Measurements from ENCODE around the gene REC8.
A peak's percentile ranks its signal among the peaks of the same experiment; 100 is the strongest.

The REC8 gene

DNA sequence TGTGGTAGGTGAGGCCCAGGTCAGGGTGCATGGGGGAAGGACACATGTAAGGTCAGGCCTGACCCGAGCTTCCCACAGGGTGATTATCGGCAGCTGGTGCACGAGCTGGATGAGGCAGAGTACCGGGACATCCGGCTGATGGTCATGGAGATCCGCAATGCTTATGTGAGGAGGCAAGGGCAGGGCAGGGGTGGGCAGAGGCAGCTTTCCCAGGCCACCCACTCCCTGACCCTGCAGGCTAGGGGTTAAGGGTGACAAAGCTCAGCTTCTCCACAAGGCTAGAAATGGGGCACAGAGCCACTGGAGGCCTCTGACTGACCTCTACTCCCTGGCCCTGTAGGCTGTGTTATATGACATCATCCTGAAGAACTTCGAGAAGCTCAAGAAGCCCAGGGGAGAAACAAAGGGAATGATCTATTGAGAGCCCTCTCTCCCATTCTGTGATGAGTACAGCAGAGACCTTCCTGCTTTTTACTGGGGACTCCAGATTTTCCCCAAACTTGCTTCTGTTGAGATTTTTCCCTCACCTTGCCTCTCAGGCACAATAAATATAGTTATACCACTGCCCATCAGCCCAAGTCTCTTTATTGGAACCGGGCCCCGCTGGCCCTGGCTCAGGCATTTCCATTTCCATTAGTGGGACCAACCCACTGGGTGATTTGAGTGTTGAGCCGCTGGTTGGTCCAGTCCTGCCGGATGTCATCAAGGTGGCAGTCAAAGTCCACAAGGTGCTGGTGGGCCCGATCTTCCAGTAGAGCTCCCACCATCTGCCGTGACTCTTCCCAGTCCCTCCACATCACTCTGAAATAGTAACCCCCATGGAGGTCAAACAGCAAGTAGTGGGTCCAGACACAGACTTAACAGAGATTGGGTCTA lies 33.2 kb upstream of the REC8 start:
- TF ChIP-seq, protein P1, sequence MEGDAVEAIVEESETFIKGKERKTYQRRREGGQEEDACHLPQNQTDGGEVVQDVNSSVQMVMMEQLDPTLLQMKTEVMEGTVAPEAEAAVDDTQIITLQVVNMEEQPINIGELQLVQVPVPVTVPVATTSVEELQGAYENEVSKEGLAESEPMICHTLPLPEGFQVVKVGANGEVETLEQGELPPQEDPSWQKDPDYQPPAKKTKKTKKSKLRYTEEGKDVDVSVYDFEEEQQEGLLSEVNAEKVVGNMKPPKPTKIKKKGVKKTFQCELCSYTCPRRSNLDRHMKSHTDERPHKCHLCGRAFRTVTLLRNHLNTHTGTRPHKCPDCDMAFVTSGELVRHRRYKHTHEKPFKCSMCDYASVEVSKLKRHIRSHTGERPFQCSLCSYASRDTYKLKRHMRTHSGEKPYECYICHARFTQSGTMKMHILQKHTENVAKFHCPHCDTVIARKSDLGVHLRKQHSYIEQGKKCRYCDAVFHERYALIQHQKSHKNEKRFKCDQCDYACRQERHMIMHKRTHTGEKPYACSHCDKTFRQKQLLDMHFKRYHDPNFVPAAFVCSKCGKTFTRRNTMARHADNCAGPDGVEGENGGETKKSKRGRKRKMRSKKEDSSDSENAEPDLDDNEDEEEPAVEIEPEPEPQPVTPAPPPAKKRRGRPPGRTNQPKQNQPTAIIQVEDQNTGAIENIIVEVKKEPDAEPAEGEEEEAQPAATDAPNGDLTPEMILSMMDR (IDR thresholded peaks at IDR 0.05; ENCODE audit: control insufficient read depth, insufficient read depth, low read depth, low read length, missing control alignments) = no peak
- no peak for DNase-seq (ENCODE audit: low read depth)
- no peak overlapping the region for H3K4me3 ChIP-seq (ENCODE audit: control insufficient read depth, low read depth, low read length)

DNA sequence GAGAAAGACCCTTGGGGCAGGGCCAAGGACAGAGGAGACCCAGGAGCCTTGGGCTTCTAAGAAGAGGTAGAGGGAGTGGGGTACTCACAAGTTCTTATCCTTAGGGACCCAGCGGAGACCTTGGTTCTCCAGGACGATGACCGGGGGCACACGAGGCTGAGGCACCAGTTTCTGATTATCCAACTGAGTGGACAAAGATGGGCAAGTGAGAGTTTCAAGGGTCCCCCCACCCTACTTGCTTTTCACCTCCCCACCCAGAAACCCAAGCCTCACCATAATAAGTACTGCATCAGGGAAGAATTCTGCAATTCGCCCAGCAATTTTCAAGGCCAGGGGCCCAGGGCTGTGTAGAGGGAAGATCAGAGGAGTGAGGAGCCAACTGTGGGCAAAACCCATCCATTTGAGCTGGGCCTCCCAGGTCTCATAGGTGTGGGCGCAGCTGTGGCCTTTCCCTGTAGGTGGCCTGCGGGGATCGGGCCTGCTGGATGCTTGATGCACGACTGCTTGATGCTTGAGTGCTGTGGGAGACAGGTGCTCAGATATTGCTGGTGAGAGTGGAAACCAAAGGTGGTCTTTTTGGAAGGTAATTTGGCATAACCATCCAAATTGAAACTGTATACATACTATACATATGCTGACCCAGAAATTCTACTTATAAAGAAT lies 32.5 kb upstream of the REC8 start:
- no peak for DNase-seq (ENCODE audit: low read depth)
- H3K4me3 ChIP-seq (ENCODE audit: control insufficient read depth, low read depth, low read length) = peak overlapping the region; percentile 9
- TF ChIP-seq, protein P1 (IDR thresholded peaks at IDR 0.05; ENCODE audit: control insufficient read depth, insufficient read depth, low read depth, low read length, missing control alignments) = no peak

DNA sequence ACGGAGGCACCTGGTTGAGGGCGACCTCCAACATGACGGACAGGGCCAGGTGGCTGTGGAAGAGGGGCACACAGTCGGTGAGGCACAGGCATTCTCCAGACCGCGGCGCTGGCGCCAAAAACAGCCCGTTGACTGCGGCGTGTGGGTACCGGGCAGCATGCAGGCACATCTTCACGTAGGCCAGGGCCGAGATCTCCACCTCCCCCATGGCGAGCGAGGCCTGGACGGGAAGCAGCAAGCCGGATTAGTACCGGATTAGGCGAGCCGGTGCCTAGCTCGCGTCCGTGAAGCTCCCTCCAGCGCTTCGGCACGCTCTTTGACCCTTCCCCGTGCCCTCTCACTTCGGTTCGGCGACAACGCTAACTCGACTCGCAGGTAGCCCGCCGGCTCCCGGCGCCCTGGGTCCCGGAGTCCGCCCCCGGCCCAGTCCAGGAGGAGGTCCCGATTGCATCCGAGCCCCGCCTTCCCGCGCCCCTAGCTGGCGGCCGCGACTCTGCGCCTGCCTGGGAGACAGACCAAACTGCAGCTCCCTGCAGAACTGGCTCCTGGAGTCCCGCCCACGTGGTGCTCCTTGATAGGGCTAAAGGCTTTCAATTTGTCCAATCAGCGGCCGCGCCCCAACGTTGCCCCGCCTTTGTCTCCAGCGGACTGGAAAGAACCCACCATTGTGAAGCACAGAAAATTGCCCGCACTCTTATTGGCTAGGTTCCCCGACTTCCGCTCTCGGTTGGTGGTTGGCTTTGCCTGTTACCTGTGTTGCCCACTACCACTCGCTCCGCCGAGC lies 30.6 kb upstream of the REC8 start, which contains the start of gene EMC9:
Gene EMC9 (minus strand): TSS at position 495 of the 784 bp plus-strand sequence. CDS start 287 bp downstream, at position 208.
- TF ChIP-seq, protein P1 (IDR thresholded peaks at IDR 0.05; ENCODE audit: control insufficient read depth, insufficient read depth, low read depth, low read length, missing control alignments) = peak; percentile 43
- H3K4me3 ChIP-seq (ENCODE audit: control insufficient read depth, low read depth, low read length) = peak within 1 kb of the TSS; percentile 99
- DNase-seq (ENCODE audit: low read depth) = peak; percentile 95

DNA sequence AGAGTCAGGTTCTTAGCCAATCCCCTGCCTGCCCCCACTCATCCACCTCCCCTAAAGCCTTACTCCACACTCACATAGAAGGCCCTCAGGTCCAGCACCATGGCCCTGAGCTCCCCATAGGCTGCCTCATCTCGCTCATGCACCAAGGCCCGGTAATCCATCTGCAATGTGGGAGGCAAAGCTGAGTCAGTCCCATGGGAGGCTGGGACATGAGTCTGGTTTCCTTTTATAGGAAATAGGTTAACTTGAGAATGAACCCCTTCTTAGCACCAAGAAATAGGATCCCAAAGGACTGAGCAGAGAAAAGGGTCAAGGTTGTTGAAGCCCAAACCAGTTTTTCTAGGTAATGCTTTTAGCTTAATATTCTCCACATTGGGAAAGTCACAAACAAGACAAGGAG lies 28.4 kb upstream of the REC8 start:
- H3K4me3 ChIP-seq (ENCODE audit: control insufficient read depth, low read depth, low read length) = no peak overlapping the region
- DNase-seq (ENCODE audit: low read depth) = no peak
- TF ChIP-seq, protein P1 (IDR thresholded peaks at IDR 0.05; ENCODE audit: control insufficient read depth, insufficient read depth, low read depth, low read length, missing control alignments) = no peak

DNA sequence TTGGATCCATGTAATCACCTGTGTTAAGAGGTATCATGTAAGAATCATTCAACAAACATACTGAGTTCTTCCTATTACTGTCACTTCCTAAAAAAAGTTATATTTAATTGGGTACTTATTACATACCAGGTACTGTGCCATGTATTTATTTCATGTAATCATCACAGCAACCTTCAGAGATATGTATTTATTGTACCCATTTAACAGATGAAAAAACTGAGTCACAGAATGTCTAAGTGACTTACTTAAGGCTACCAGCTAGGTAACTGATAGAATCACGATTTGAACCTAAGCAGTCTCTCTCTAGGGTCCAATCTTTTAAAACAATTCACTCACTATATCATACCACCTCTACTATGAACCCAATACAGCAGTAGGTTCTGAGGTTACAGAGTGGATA lies 27.4 kb upstream of the REC8 start:
- DNase-seq (ENCODE audit: low read depth) = no peak
- no peak overlapping the region for H3K4me3 ChIP-seq (ENCODE audit: control insufficient read depth, low read depth, low read length)
- TF ChIP-seq, protein P1 (IDR thresholded peaks at IDR 0.05; ENCODE audit: control insufficient read depth, insufficient read depth, low read depth, low read length, missing control alignments) = no peak

DNA sequence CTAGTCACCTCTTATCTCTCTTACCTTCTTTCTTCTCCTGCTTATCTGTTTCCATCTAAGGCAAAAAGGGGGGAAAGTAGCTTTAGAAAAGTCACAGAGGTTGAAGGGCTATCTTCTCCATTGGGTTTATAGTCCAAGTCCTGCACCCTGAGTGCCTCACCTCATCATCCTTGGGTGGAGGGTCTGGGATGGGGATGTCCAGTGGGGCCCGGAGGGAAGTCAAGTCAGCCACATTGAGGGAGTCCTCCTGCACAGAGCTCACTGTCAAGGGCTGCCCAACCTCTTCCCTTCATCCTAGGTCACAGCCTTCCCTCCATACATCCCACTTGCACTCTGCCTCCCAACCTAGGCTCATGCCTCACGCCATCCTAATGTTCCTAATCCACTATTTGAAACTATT lies 26.7 kb upstream of the REC8 start:
- TF ChIP-seq, protein P1 (IDR thresholded peaks at IDR 0.05; ENCODE audit: control insufficient read depth, insufficient read depth, low read depth, low read length, missing control alignments) = no peak
- DNase-seq (ENCODE audit: low read depth) = no peak
- peak overlapping the region; percentile 93; the same call in 1 of the 2 replicates for H3K4me3 ChIP-seq (ENCODE audit: control insufficient read depth, low read depth, low read length)

Data from AG09309 (cell line).